ENCODE data around the gene CLCN4.

CLCN4 gene

GRCh38 chrX:10156199-10157031, at the start of gene CLCN4:
TSS of gene CLCN4 (plus strand) at chrX:10156975. CDS start at chrX:10185033, 28,058 bp downstream.
- FAIRE-seq (no peak), DNase-seq (ENCODE audit: insufficient read length, low spot score) (no peak)

GRCh38 chrX:10107483-10107882, 49.3 kb upstream of the CLCN4 start:
- no peak for DNase-seq (ENCODE audit: insufficient read length, low spot score)
- FAIRE-seq: no peak

GRCh38 chrX:10108288-10108687, 48.5 kb upstream of the CLCN4 start:
- DNase-seq (ENCODE audit: insufficient read length, low spot score) (no peak), FAIRE-seq (no peak)

- no peak for DNase-seq (ENCODE audit: insufficient read length, low spot score)
- no peak for FAIRE-seq
These were observed 47.1 kb upstream of the CLCN4 start for GRCh38 chrX:10109695-10110094.

GRCh38 chrX:10110316-10110935, 46.3 kb upstream of the CLCN4 start:
- FAIRE-seq (no peak), DNase-seq (ENCODE audit: insufficient read length, low spot score) (no peak)

- FAIRE-seq (no peak), DNase-seq (ENCODE audit: insufficient read length, low spot score) (no peak)
These were observed 45.8 kb upstream of the CLCN4 start for GRCh38 chrX:10110984-10111363.

GRCh38 chrX:10111364-10112148, 45.2 kb upstream of the CLCN4 start:
- FAIRE-seq (no peak), DNase-seq (ENCODE audit: insufficient read length, low spot score) (no peak)

- DNase-seq (ENCODE audit: insufficient read length, low spot score): no peak
- no peak for FAIRE-seq
These were observed 44.3 kb upstream of the CLCN4 start for GRCh38 chrX:10112510-10112909.

- DNase-seq (ENCODE audit: insufficient read length, low spot score): no peak
- FAIRE-seq: no peak
These were observed 41.7 kb upstream of the CLCN4 start for GRCh38 chrX:10115082-10115481.

- no peak for DNase-seq (ENCODE audit: insufficient read length, low spot score)
- FAIRE-seq: no peak
These were observed 39.5 kb upstream of the CLCN4 start for GRCh38 chrX:10117301-10117700.

- FAIRE-seq: no peak
- no peak for DNase-seq (ENCODE audit: insufficient read length, low spot score)
These were observed 38.9 kb upstream of the CLCN4 start for GRCh38 chrX:10117864-10118377.

GRCh38 chrX:10118530-10118929, 38.2 kb upstream of the CLCN4 start:
- no peak for DNase-seq (ENCODE audit: insufficient read length, low spot score)

GRCh38 chrX:10119399-10119990, 37.3 kb upstream of the CLCN4 start:
- FAIRE-seq: peak; percentile 91
- DNase-seq (ENCODE audit: insufficient read length, low spot score): peak; percentile 52

More at GRCh38 chrX:10118530-10118929, 38.2 kb upstream of the CLCN4 start:
- no peak for FAIRE-seq

GRCh38 chrX:10120331-10120730, 36.4 kb upstream of the CLCN4 start:
- FAIRE-seq: no peak
- DNase-seq (ENCODE audit: insufficient read length, low spot score): no peak

- no peak for FAIRE-seq
- no peak for DNase-seq (ENCODE audit: insufficient read length, low spot score)
These were observed 35.9 kb upstream of the CLCN4 start for GRCh38 chrX:10120828-10121227.

GRCh38 chrX:10121787-10122186, 35.0 kb upstream of the CLCN4 start:
- no peak for DNase-seq (ENCODE audit: insufficient read length, low spot score)
- no peak for FAIRE-seq

- DNase-seq (ENCODE audit: insufficient read length, low spot score): no peak
- FAIRE-seq: no peak
These were observed 32.1 kb upstream of the CLCN4 start for GRCh38 chrX:10124506-10125247.

- no peak for FAIRE-seq
These were observed 31.5 kb upstream of the CLCN4 start for GRCh38 chrX:10125248-10125615.

GRCh38 chrX:10126044-10126443, 30.7 kb upstream of the CLCN4 start:
- FAIRE-seq: no peak

More at GRCh38 chrX:10125248-10125615, 31.5 kb upstream of the CLCN4 start:
- DNase-seq (ENCODE audit: insufficient read length, low spot score): no peak

GRCh38 chrX:10126834-10127233, 29.9 kb upstream of the CLCN4 start:
- DNase-seq (ENCODE audit: insufficient read length, low spot score): no peak
- FAIRE-seq: no peak

More at GRCh38 chrX:10126044-10126443, 30.7 kb upstream of the CLCN4 start:
- no peak for DNase-seq (ENCODE audit: insufficient read length, low spot score)
